ENCODE results near the gene NUDT5. TPM values are rescaled to one million over a fixed set of nuclear protein-coding genes. Genes with fewer than 3 reads are reported as not detected.
A peak's percentile ranks its signal among the peaks of the same experiment; 100 is the strongest.
"Not testable (repeated sequence)": the region's sequence is repeated elsewhere in the genome, so short reads cannot be mapped to it uniquely, and the experiment has no call there.

Gene NUDT5
- 100 to 1,000 TPM; 107 to 125 TPM for total RNA-seq

- Mint-ChIP-seq H3K27ac (peak within 1 kb of the TSS; percentile 92), H3K4me1 (peaks cover 57% of the 10 kb centered on the region), H3K36me3 (peaks cover 36% of the 10 kb centered on the region), H3K4me3 (peak within 1 kb of the TSS; percentile 97), H3K27me3 (no peaks in the 10 kb centered on the region), H3K9me3 (ENCODE audit: low read depth) (no peaks in the 10 kb centered on the region)
- DNase-seq: peak; percentile 93
- CTCF ChIA-PET: interaction anchor here (0.7 to 2.1 kb wide), 6 partner anchors 12 to 153 kb away, joined by 3 to 15 read pairs (median 10); partner anchors contain the start of gene UPF2
- peak; percentile 94 for ATAC-seq
Measured at GRCh38 chr10:12195603-12196506, at the start of gene NUDT5, which contains the start of gene CDC123. Gene NUDT5 (minus strand): TSS chr10:12195891. CDS start chr10:12186291, 9,600 bp downstream. Gene CDC123 (plus strand): TSS chr10:12196188. CDS start chr10:12196246, 58 bp downstream.

DNA sequence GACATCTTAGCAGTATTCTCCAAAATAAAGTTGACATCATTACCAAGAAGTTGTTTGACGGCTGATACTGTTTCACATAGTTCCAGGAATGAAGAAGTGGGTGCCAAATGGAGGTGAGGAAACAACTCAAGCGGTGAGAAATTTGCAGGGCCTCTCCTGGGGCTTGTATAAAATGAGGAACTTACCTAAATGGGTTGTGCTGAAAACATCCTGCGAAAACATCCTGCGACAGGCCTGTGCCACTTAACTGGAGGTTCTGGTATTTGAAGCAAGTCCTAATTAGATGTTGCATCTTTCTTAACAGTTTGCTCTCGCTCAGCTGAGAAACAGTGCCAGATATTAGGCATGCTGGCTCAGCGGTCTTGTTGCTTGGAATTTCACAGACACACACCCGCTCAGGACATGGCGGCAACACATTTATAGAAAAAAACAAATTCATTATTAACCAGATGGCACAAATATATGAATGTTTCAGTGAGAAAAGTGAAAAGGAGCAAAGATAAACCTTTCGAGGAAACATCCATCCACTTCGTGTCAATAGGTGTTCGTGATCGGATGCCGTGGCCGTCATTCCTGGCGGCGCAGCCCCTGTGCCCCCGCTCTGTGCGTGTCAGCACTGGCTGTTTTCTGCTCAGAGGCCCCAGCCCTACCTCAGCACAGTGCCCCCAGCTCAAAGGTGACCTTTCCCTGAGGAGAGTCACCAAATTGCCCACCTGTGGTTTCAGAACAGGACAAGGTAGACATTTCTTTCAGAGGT, 48.4 kb upstream of the NUDT5 start:
- no peak for ATAC-seq
- Mint-ChIP-seq H3K27ac (no peak overlapping the region), H3K27me3 (no peaks in the 10 kb centered on the region), H3K4me3 (no peak overlapping the region), H3K36me3 (peaks cover 40% of the 10 kb centered on the region), H3K9me3 (ENCODE audit: low read depth) (no peaks in the 10 kb centered on the region), H3K4me1 (peaks cover 25% of the 10 kb centered on the region)
- DNase-seq: no peak
- CTCF ChIA-PET: no interaction called here

- ATAC-seq: no peak
- peaks cover 48% of the 10 kb centered on the region for H3K36me3 Mint-ChIP-seq
- peak overlapping the region; percentile 69 for H3K27ac Mint-ChIP-seq
- no peaks in the 10 kb centered on the region for H3K27me3 Mint-ChIP-seq
- no peak for DNase-seq
- CTCF ChIA-PET: no interaction called here
- no peak overlapping the region for H3K4me3 Mint-ChIP-seq
- H3K4me1 Mint-ChIP-seq: peaks cover 25% of the 10 kb centered on the region
- H3K9me3 Mint-ChIP-seq (ENCODE audit: low read depth): no peaks in the 10 kb centered on the region
Measured at GRCh38 chr10:12241810-12242529, 46.3 kb upstream of the NUDT5 start.

DNA sequence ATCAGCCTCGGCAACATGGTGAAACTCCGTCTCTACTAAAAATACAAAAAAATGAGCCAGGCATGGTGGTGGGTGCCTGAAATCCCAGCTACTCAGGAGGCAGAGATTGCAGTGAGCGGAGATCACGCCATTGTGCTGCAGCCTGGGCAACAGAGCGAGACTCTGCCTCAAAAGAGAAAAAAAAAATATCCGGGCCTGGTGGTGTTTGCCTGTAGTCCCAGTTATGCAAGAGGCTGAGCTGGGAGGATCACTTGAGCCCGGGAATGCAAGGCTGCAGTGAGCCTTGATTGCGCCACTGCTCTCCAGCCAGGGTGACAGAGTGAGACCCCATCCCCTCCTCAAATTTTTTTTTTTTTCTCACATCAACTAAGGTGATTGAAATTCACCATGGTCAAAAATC, 43.1 kb upstream of the NUDT5 start:
- Mint-ChIP-seq H3K36me3 (peaks cover 45% of the 10 kb centered on the region), H3K4me3 (no peak overlapping the region)
- DNase-seq: no peak

GRCh38 chr10:12237265-12238220, 41.9 kb upstream of the NUDT5 start:
- no peak for ATAC-seq
- Mint-ChIP-seq H3K27me3 (no peaks in the 10 kb centered on the region), H3K4me1 (peaks cover 23% of the 10 kb centered on the region), H3K27ac (no peak overlapping the region), H3K9me3 (ENCODE audit: low read depth) (no peaks in the 10 kb centered on the region), H3K36me3 (peaks cover 47% of the 10 kb centered on the region), H3K4me3 (no peak overlapping the region)
- no peak for DNase-seq
- CTCF ChIA-PET: interaction anchor here (1.0 to 1.2 kb wide), 2 partner anchors 23 to 419 kb away, joined by 3 read pairs; no protein-coding TSS in a partner anchor

More for the DNA sequence above, 43.1 kb upstream of the NUDT5 start:
- peaks cover 24% of the 10 kb centered on the region for H3K4me1 Mint-ChIP-seq
- no peak overlapping the region for H3K27ac Mint-ChIP-seq
- no peaks in the 10 kb centered on the region for H3K27me3 Mint-ChIP-seq
- H3K9me3 Mint-ChIP-seq (ENCODE audit: low read depth): no peaks in the 10 kb centered on the region
- ATAC-seq: no peak
- CTCF ChIA-PET: interaction anchor here (1.2 kb wide), 1 partner anchor 24 kb away, joined by 3 read pairs; no protein-coding TSS in a partner anchor

- Mint-ChIP-seq H3K4me3 (no peak overlapping the region), H3K27me3 (no peaks in the 10 kb centered on the region), H3K4me1 (peaks cover 9% of the 10 kb centered on the region), H3K36me3 (peaks cover 48% of the 10 kb centered on the region), H3K9me3 (ENCODE audit: low read depth) (no peaks in the 10 kb centered on the region), H3K27ac (peak overlapping the region; percentile 11)
- no peak for ATAC-seq
- CTCF ChIA-PET: no interaction called here
- no peak for DNase-seq
Measured at GRCh38 chr10:12235796-12236195, 40.1 kb upstream of the NUDT5 start.

DNA sequence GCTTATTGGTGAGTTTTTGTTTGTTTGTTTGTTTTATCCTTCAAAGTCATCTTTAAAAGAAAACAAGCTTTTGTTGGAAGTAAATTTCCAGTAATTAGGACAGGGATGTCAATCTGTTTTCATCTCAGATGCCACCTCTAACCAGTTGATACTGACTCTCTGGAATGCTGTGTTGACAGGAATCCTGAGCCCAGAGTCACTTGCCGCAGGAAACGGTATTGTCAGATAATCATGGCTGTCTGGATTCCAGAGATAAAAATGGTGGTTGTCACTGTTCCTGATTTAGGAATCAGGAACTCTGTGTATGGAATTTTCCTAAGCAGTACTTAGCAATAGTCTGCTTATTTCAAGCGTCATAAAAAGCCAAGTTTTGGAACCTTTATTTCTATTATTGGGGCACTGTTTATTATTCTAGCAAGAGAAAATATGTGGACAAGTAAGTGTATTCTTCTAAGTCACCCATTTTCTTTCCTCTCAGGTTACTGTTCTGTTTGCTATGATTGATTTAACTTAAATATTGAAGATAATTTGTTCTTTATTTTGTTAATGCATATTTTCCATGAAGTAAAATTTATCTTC, 39.5 kb upstream of the NUDT5 start:
- Mint-ChIP-seq H3K9me3 (ENCODE audit: low read depth) (no peaks in the 10 kb centered on the region), H3K4me3 (no peak overlapping the region), H3K36me3 (peaks cover 49% of the 10 kb centered on the region), H3K4me1 (peaks cover 3% of the 10 kb centered on the region), H3K27ac (no peak overlapping the region), H3K27me3 (no peaks in the 10 kb centered on the region)
- no peak for ATAC-seq
- no peak for DNase-seq
- CTCF ChIA-PET: no interaction called here

DNA sequence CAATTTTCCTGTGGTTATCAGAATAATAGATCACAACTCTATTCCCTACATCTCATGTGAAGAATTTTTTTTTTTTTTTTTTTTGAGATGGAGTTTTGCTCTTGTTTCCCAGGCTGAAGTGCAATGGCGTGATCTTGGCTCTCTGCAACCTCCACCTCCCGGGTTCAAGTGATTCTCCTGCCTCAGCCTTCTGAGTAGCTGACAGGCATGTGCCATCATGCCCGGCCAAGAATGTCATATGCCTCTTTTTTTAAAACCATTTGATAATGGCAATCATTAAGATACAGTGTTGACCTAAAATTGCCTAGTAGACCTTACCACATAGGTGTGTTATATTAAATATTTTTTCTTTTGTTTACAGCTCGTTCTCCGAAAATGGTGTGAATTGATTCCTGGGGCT, 39.0 kb upstream of the NUDT5 start:
- H3K27ac Mint-ChIP-seq; CTCF ChIA-PET; H3K9me3 Mint-ChIP-seq (ENCODE audit: low read depth); H3K4me1 Mint-ChIP-seq; ATAC-seq; H3K4me3 Mint-ChIP-seq; DNase-seq; H3K27me3 Mint-ChIP-seq: not testable (repeated sequence)
- peaks cover 49% of the 10 kb centered on the region for H3K36me3 Mint-ChIP-seq

- H3K4me1 Mint-ChIP-seq: no peaks in the 10 kb centered on the region
- no peak for ATAC-seq
- H3K36me3 Mint-ChIP-seq: peaks cover 56% of the 10 kb centered on the region
- H3K9me3 Mint-ChIP-seq (ENCODE audit: low read depth): no peaks in the 10 kb centered on the region
- H3K27ac Mint-ChIP-seq: no peak overlapping the region
- no peak overlapping the region for H3K4me3 Mint-ChIP-seq
- CTCF ChIA-PET: no interaction called here
- H3K27me3 Mint-ChIP-seq: no peaks in the 10 kb centered on the region
- no peak for DNase-seq
Measured at GRCh38 chr10:12228851-12229250, 33.2 kb upstream of the NUDT5 start.

DNA sequence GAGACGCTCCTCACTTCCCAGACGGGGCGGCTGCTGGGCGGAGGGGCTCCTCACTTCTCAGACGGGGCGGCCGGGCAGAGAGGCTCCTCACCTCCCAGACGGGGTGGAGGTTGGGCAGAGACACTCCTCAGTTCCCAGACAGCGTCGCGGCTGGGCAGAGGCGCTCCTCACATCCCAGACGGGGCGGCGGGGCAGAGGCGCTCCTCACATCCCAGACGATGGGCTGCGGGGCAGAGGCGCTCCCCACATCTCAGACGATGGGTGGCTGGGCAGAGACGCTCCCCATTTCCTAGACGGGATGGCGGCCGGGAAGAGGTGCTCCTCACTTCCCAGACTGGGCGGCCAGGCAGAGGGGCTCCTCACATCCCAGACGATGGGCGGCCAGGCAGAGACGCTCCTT, 30.7 kb upstream of the NUDT5 start:
- ATAC-seq; H3K9me3 Mint-ChIP-seq (ENCODE audit: low read depth); H3K4me1 Mint-ChIP-seq; DNase-seq; H3K27ac Mint-ChIP-seq; H3K4me3 Mint-ChIP-seq; CTCF ChIA-PET; H3K27me3 Mint-ChIP-seq: not testable (repeated sequence)
- H3K36me3 Mint-ChIP-seq: peaks cover 57% of the 10 kb centered on the region

DNA sequence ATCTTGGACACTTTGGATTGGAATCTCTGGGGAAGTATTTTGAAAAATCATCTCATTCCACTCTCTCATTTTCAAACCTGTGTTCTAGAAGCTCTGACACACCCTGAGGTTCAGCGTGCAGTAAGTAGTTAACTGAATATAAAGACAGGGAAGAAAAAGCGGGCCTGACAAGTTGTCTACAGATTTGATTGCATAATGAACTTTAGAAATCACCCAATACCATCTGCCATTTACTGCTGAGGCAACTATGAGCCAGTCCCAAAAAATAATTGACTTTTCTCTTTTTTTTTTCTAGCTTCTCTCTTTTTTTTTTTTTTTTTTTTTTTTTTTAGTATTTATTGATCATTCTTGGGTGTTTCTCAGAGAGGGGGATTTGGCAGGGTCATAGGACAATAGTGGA, 29.8 kb upstream of the NUDT5 start:
- Mint-ChIP-seq H3K36me3 (peaks cover 61% of the 10 kb centered on the region), H3K27me3 (no peaks in the 10 kb centered on the region), H3K9me3 (ENCODE audit: low read depth) (no peaks in the 10 kb centered on the region), H3K27ac (no peak overlapping the region), H3K4me3 (no peak overlapping the region), H3K4me1 (no peaks in the 10 kb centered on the region)
- DNase-seq (no peak), ATAC-seq (no peak)
- CTCF ChIA-PET: interaction anchor here (2.6 kb wide), 1 partner anchor 11 kb away, joined by 12 read pairs; no protein-coding TSS in a partner anchor

Data from activated CD8-positive, alpha-beta memory T cell treated with anti-CD3 and anti-CD28 coated beads, Interleukin-2, amount 10 ng/mL, durations not matched to agents 7 days and 5 days (primary cell).